HG03066 (cell line): ENCODE results near the gene SLC1A2.

Source experiments
- ATAC-seq: cut with Tn5 transposase; IDR thresholded peaks from one replicate; pipeline ENCODE4 v1.9.1; 2021; ENCODE audit warnings: low read depth; ENCODE audit not compliant: unreplicated experiment

The SLC1A2 gene

DNA sequence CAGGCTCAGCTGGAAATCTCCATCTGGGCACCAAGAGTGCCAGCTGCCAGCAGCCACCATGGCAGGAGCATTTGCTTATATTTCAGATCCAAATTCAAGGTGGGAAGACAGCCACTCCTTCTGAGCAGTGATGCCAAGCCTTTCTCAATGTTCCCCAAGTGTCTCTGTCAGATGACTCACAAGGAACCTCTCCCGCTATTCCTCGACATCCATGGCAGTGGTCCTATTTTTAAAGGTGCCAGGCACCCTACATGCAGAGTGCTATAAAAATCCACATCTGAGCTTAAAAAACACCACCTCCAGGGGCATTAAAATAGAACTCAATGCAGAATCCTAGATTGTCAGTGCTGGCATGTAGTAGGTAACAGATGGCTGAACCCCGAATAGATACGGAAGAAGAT is 112.1 kb downstream of the SLC1A2 start:
- no peak for ATAC-seq

DNA sequence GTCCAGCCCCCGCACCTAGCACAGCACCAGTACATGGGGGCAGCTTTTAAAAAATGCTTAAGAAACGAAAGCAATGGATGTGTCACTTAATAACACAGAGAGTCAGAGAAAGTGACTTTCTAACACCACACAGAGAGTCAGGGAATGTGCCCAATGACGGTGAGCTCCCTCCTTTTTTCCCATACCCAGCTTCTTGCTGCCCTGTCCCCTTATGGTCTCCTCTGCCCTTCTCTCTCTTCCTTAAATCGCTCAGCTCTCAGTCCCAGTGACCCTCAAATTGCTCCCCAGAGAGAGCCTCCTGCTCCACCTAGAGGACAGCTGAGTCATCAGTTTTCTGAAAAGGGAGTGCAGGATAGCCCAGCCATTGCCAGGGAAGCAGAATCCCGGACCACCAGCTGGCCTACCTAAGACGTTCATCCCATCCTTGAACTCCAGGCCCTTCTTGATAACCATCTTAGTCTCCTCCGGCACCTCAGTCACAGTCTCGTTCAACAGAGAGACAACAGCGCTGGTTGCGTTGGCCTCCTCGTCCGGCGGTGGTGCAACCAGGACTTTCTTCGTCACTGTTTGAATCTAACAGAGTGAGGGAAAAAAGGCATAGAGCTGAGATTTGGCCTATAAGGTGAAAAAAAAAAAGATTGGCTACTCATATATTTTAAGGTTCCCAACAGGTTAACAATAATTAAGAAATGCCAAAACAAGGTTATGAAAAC is 113.5 kb downstream of the SLC1A2 start:
- no peak for ATAC-seq

DNA sequence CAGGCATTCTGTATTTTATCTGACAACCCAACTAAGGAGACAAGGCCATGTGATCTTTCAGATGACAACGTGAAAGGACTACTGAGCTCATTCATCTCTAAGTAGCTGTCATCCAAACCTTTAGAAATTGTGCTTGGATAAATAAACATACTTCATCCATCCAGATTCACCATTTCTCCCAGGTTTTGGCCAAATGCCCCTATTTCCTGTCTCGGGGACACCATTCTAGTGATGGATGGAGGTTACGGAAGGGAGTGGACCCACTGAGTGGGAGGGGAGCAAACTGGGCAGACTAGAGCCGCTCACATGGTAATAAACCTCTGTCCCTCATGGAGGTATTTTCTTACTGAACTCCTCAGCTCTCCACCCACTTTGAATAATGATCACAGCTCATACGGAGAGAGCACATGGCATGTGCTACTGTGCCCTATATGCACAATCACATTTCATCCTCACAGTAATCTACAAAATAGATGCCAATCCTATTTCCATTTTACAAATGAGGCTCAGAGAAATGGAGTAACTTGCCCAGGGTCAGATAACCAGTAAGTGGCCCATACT is 114.4 kb downstream of the SLC1A2 start:
- no peak for ATAC-seq

DNA sequence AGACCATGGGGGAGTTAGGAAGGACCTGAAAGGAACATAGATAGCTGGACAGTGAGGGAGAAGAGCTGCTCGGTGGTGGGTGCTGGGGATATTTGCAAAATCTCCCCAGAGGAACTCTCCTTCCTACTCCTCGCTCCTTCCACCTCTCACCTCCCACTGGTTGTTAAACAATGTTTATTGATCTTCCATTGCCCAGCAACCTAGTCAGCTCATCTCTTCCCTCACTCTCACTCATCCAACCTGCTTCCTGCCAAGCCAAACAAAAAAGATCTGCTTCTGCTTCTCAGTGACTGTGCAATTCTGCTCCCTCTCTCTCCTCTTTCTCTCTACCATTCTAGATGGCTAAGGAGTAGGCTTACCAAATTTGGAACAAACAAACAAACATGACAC is 115.0 kb downstream of the SLC1A2 start:
- no peak for ATAC-seq

DNA sequence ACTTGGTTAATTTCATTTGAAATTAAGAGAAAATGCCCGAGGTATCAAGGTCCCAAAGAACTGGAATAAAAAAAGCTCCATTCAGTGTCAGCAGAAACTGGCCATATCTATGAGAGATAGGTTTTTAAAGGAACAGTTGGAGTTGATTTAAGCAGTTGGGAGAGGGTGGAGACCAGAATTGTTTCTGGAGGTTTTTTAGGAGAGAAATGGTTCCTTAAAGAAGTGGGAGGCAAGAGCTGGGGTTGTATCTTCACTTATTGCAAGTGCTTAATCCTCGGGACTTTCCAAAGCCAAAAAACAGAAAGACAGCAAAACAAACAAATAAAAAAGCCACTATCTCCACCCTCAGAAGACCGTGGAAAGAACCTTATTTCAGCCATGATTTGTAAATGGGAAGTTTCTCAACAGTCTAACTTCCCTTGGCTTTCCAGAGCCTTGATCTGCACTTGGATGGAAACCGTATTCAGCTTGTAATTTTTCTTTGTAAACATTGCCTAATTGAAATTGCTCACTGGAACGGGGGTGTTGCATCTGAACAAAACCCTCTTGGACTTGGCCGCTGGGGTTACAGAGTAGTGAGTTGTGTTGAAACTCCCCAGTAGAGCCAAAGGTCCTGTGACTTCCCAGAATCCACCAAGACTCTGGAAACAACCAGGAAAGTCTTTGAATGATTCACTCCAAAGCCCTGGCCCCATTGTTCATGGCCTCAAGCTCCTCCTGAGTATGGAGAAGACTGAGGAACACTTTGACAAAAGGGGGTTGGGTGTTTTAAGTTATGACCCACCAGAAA is 115.6 kb downstream of the SLC1A2 start:
- no peak for ATAC-seq

DNA sequence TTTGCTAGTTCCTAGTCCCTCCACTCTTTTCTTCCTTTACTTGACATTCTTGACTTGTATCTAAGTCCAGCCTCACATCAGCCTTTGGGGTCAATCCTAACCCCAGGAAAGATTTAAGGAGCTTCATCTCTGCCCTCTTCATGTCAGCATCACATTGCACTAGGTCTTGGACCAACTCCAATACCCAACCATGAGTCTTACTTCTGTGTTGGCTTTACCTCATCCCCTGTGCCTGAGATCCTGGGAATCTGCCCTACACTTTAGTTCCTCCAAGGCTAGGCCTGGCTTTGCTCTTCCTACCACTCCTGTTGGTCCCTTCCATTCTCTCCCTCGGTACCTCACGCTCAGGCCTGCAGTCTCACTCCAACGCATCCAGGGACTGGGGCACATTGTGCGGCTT is 117.0 kb downstream of the SLC1A2 start:
- ATAC-seq: no peak

DNA sequence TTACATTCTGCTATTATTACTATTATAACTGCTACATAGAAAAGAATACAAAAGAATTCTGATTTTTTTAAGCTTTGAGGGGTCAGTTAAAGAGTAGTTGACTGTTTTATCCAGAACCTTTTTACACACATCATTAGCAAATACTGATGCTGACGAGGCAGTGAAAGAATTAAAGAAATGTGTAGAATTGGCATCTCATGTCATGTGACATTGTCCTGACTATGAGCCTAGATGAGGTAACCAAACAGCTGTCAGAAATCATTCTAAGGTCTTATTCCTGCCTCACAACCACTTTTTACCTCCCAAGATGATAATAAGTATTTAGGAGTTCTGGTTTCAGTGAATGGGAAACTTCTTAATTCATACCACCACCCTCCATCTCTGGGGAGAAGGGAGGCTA is 121.0 kb downstream of the SLC1A2 start:
- ATAC-seq: no peak

DNA sequence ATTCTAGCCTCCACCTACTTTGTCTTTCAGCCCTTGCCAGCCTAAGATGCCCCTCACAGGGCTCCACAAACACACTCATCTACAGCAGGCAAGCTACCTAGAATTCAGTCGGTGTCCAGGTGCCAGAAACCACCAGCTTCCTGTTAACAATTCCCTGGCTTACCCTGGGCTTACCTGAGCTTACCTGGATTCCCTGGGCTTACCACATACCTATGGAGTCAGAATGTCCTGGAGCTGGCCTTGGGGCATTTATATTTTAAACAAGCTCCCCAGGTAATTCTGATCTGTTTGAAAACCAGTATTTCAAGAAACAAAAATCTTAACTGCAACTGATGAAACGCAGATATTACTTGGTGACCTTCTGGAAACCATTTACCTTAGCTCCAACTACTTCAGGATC is 123.6 kb downstream of the SLC1A2 start:
- ATAC-seq: no peak

DNA sequence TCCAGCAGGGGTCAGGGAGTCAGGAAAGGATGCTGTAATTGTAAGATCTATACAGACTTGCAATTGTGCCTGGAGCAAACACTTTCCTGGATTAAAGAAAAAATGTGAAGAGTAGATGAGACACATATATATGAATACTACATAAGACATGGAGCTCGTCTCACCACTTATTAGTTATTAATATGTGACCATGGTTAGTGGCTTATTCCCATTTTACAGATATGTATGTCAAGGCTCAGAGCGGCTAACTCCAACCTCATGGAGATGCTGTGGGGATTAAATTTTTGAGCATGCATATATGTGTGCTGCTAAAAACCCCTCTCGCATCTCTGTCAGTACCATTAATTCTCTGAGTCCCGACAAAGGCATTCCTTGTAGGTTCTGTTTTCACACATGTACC is 125.7 kb downstream of the SLC1A2 start:
- ATAC-seq: no peak

DNA sequence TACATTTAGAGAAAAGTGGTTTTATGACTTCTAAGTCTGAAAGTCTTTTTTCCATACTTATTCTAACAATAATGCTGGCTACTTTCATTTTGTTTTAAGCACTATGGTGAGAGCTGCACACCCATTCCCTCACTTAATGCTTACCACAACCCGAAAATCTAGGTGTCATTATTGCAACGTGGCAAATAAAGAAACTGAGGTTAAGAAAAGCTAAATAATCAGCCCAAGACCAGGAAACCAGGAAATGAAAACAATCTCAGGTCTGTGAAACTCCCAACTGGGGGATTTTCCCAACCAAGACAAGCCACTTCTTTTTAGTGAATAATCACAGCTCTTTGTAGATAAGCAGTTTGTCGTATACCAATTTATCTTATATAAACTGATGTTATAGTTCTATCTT is 126.3 kb downstream of the SLC1A2 start:
- ATAC-seq: no peak

DNA sequence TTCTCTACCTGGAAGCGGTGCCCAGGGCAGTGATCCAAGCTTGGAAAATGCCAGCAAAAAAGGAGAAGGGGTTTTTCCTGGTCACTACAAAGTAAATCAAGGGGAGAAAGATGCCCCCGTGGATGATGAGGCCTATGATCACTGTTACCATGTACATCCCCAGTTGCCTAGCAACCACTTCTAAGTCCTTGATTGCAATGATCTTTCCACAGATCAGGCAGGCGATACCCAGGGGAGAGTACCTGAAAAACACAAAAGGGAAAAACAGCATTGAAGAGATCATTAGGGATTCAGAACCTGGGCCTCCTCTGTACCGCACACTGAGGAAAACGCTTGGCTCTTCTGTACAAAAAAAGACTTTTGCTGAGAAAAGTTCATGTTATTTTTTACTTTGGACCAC is 127.1 kb downstream of the SLC1A2 start:
- no peak for ATAC-seq

DNA sequence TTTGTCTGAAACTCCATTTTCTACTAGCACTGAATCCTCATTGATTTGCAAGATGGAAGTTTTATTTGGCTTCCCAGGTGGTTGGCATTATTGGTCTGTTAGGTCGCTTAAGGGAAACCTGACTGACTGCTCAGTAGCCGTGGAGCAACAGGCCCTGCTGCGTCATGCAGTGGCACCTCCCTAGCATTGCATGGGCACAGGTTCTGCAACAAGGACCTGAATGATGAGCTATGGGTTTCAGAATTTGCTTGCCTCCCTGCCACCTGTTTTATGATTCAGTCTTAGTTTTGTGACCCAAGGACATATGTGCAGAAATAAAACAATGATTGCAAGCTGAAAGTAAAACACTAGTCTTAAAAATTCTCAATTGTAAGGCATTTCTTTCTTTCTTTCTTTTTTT is 128.5 kb downstream of the SLC1A2 start:
- no peak for ATAC-seq

DNA sequence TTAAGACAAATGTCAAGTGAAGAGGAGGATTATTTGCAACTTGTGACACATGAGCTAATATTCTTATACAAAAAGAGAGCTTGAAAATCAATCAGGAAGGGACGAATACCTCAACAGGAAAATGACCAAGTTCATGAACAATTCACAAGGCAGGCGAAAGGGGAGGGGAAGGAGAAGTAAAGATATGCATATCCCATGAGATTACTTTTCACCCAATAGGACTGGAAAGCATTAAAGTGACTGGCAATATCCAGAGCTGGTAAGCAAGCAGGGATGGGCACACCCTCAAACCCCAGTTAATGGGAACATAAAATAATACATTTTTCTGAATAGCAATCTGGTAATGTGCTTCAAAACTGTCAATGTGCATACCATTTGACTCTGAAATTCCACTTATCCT is 129.5 kb downstream of the SLC1A2 start:
- no peak for ATAC-seq

DNA sequence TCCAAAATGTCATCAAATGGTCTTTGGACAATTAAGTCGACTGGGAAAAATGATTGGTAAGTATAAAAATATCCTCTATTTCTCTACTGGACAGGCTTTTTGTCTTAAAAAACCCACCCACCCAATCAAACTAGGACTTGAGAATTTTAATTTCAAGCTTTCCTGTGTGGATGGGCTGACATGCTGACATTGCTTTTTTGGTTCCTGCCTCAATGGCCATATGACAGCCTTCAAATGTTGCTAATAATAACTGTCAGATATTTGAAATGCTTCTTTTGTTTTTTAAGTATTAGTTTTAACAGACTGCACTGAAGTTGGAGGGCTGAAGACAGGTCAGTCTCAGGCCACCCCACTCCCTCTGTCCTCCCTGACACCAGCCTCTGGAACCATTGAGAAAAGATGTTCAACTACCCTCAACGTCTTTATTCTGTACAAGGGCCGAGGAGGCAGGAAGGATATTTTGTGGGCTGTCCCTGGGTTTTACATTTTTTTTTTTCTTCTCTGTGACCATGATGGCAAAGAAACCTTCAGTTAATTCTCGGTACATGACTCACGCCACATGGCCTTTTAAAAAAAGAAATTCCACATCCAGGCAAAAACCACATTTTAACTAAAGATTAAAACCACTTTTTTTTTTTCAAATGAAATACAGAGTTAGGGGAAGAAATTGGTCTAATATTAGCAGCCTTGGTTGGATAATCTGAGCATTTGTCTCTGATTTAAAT is 130.4 kb downstream of the SLC1A2 start:
- no peak for ATAC-seq

DNA sequence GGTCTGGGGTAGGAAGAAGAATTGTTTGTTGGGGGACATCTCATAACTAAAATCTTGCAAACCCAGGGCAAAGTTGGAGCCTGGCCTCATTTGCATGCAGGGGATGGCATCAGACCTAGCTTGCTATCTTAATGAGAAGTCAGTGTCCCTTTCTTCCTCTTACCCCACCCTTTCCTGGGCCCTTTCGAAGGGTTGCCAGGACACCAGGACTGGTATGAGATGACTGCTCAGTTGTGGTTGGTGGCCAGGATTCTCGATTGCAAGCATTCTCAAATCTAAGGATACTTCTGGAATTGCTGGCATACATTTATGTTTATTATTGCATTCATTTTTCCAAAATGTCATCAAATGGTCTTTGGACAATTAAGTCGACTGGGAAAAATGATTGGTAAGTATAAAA is 131.0 kb downstream of the SLC1A2 start:
- ATAC-seq: no peak

DNA sequence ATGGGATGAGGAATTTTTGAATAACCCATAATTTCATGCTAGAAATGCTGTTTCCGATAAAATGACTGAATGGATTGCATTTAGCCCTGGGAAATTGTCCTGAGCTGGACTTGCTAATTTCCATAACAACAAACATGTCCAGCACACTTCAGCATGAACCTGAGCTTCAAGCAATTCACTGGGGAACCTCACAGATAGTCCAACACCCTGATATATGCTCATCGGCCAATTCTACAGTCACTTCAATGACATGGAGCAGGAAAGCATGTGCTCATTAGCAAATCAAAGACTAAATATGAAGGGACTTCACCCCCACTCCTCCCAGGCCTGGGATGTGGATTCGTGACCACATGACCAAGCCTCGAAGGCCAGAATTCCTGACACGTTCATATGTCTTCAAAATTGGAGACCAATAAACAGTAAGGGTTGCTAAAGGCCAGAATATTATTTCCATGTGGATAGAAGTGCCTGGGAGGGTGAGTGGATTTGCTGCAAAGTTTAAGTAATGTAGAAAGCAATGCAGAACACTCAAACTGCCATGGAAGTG is 131.9 kb downstream of the SLC1A2 start:
- ATAC-seq: no peak

DNA sequence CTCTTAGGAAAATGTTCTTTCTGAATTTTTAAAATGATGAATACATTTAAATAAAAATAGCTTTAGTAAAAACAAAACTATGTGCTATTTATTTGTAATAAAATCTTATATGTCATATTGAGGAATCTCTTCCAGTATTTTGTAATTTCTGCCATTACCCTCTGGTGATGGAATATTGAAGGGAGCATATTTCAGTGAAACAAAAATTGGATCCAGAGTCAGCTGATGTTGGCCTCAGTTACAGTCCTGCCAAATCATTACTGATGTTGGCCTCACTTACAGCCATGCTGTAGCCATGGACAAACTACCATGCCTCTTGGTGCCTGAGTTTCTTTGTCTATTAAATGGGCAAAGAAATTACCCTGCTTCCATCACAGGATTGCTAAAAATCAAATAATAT is 133.2 kb downstream of the SLC1A2 start:
- no peak for ATAC-seq

DNA sequence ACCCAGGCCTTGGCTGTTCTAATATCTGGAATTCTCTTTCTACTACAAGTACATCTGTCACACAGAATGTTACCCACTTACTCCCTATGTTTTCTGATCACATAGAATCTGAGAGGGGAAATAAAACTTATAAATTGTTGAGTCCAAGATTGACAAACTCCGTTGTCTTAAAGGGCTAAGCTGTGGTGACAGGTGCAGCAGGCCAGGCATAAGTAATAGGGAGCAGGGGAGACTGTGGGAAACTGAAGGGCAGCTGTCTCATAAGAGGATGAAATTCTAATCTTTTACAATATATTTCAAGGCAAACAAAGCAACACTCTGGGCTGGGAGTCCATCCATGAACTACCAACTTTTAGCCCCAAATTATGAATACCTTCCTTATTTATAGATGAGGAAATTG is 133.9 kb downstream of the SLC1A2 start:
- ATAC-seq: no peak

DNA sequence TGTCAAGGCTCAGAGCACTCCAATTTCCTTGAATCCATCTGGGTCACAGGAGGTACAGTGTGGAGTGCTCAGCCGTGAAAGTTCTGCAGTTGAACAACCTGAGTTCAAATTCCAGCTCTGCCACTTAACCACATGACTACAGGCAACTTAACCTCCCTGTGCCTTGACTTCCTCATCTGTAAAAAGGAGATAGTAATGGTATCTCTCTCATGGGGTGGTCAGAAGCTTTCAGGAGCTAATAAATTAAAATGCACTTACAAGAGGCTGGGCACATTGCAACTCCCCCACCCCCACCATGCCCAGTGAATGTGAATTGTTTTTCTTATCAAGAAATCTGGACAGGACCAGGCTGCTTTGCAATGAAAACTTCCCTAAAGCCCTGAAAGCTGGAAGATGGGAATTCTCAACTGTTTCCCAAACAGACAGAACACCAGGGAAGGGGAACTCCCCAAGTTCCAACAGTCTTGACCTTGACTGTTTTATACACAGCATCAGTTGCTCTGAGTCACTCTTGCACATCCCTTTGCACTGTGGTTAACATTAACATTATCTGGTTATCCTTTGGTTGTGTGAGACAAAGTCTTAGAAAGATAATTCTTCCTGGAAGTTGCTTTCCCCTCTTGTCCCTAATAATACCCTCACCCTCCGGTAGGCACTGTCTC is 137.0 kb downstream of the SLC1A2 start:
- no peak for ATAC-seq

DNA sequence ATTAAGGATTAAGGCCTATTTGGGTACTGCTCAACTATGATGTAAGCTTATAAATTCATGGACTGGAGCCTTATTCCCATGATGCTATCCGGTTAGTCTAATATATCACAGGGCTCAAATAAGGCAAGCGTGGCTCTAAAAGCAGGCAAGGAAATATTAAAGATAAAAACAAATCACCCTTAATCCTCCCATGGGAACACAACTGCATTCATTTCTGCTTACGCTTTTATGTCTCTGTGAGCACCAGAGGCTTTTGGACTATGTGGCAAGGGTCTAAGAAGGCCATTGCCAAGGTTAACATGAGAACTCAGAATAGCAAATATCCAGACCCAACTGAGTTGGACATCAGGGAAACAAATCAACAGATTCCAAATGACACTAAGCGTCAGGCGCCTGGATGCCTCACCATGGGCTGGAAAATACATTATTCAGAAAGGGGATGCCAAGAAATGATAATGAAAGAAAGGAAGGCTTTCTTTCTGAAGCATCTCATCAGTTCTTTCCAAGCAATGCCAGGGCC is 138.1 kb downstream of the SLC1A2 start:
- ATAC-seq: no peak
